AG09319 (cell line): ENCODE data around the gene SUN5.
"Not testable (repeated sequence)": the region's sequence is repeated elsewhere in the genome, so short reads cannot be mapped to it uniquely, and the experiment has no call there.

ENCODE experiments used
- DNase-seq: peaks from one replicate; pipeline ENCODE4 v3.0.0-alpha.2; 2010; ENCODE audit warnings: low read depth; ENCODE audit errors: extremely low read depth
- TF ChIP-seq, protein P1 (sequence below): IDR thresholded peaks from 2 replicates; pipeline ENCODE4 v1.5.1; 2011; ENCODE audit warnings: low read depth, mild to moderate bottlenecking, inconsistent platforms, low read length, moderate library complexity

The SUN5 gene

DNA sequence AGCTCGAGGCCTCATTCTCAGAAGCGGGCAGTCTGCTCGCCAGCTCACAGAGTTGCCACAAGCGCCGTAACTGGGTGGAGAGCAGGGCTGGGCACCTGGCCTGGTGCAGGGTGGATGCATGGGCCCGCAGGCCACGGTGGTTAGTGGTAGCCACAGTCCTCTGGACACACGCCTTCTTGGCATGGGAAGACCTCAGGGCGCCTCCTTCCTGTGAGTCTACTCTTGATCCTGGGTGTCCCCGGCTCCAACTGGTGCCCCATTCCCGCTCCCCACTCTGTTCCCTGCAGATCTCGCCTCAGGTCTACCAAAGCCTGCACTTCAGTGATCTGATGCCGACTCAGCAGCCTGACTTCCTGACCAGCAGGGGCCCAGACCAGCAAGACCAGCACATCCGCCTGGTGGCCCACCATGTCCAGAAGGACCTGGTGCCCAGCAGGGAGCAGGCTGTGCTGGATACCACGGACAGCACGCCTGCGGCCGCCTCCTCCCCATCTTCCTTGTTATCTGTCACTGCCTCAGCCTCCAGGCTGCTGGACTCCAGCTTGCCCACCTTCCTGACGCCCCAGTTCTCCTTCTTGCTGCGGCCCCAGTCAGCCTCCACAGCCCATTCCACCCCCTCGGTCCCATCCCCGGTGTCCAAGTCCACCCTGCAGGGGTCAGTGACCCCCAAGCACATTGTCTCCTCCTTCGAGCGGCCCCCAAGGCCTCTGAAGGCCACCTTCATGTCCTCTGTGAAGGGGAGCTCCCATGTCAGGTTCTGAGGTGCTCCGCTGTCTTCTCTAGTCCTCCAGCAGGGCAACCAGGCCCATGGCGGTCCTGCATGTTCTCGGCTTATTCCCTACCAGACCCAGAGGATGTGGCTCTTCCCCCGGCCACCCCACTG, 43.1 kb downstream of the SUN5 start:
- TF ChIP-seq, protein P1, sequence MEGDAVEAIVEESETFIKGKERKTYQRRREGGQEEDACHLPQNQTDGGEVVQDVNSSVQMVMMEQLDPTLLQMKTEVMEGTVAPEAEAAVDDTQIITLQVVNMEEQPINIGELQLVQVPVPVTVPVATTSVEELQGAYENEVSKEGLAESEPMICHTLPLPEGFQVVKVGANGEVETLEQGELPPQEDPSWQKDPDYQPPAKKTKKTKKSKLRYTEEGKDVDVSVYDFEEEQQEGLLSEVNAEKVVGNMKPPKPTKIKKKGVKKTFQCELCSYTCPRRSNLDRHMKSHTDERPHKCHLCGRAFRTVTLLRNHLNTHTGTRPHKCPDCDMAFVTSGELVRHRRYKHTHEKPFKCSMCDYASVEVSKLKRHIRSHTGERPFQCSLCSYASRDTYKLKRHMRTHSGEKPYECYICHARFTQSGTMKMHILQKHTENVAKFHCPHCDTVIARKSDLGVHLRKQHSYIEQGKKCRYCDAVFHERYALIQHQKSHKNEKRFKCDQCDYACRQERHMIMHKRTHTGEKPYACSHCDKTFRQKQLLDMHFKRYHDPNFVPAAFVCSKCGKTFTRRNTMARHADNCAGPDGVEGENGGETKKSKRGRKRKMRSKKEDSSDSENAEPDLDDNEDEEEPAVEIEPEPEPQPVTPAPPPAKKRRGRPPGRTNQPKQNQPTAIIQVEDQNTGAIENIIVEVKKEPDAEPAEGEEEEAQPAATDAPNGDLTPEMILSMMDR, result no peak
- no peak for DNase-seq

DNA sequence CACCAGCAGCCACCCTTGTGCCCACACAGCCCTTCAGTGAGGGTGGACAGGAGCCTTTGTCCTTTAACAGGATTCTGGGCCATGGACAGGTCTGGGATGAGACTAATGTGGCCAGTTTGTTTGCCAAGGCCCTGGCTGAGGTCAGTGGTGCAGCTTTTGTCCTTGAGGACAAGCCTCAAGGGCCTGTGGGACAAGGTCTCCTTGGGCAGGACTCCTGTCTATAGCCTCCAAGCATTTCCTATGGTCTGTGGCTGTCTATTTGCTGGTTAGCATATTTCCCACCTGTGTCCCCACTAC, 44.1 kb downstream of the SUN5 start:
- DNase-seq, result no peak
- TF ChIP-seq, protein P1, result no peak

DNA sequence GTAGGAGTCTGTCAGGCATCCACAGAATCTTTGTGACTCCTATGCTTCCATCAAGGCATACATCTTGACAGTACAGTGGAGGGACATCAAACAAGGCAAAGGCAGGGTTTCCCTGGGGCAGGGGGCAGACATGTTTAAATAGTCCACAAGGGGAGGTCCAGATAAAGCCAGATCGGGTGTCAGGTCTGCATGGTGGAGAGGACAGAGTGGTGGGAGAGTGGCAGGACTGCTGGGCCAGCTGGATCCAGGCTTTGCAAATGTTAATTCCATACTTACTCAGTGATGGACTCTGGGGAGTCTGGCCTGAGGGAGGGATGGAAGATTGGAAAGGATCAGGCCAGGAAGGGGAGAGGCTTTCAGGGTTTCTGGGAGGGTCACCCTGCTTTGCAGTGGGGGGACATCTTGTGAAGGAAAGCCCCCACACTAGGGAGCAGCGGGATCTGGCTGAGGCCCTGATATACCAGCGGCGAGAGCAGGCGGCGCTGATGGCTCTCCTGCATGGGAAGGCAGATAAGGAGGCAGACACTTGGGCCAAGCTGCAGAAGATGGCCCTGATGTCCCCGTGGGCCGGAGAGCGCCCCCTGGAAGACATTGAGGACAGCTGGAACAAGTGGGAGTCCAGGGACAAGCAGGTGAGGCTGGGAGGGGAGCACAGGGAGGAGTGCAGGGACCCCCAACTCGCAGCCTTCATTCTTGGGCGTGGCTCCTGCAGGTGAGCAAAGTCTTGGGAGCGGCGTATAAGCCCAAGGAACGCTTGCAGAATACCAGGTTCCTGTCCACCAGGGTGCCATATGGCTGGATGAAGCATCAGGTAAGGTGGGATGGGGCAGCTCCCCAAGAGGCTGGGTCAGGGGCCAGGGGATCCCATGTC, 44.6 kb downstream of the SUN5 start:
- TF ChIP-seq, protein P1, result no peak
- no peak for DNase-seq

DNA sequence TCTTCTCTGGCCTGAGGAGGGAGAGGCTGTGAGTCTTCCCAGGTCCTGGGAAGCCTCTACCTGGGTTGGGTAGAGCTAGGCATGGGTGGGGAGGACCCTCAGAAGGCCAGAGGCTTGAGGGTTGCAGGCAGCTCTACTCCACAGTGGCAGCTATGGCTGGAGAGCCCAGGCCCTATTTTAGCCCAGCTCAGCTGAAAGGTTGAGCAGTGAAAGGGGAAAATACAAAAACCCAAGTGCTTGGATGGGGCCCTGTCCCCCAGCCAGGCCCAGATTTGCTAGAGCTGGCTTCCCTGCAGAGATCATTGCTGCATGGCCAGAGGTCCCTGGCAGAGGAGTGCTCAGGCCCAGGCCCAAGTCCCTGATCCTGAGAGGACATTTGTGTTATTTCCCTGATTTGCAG, 45.7 kb downstream of the SUN5 start:
- no peak for DNase-seq
- TF ChIP-seq, protein P1, result no peak

DNA sequence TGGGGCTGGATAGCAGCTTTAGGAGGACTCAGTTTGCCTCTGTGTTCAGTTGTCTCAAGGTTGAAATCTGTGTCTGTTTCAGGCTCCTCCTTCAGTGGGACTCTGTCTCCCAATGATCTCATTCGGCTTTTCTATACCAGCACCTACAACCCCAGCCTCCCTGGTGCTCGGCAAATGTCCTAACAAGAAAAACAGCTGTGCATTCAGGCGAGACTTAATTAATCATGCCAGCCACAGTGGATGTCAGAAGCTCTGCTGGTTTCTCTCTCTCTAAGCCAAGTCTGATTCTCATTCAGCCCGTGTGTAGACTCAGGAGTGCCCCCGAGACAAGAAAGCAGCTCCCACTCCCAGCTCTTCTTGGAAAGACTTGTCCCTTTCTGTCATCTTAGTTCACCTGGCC, 46.8 kb downstream of the SUN5 start:
- DNase-seq, result no peak
- TF ChIP-seq, protein P1, result no peak

DNA sequence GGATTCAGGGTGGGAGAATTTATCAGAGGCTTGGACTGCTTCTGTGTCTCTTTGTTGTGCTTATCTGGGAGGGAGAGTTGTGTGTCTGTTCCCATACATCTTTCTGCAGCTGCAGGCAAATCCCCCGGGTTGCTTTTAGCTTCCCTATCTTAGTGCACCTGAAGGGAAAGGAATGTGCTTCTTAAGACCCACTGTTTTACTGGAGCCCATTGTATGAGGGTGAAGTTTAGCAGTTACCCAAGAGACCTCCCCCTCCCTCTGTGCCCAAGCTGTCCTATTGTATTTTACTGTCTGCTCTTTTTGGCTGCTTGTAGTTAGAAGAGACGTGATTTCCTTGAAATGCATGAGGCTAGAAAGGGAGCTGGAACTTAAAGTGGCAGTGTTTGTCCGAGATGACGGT, 53.7 kb downstream of the SUN5 start:
- not testable (repeated sequence) for DNase-seq

DNA sequence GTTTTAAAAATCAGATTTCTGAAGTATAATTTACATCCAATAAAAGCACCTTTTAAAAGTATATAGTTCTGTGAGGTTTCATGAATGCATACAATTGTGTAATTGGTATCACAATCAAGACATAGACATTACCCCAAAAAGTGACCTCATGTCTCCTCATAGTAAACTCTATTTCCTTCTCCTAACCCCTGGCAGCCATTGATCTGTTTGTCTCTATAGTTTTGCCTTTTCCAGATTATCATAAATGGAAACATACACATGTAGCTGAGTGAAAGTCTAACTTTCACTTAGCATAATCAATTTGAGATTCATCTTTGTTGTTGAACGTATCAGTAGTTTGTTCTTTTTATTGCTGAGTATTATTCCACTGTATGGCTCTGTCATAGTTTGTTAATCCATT, 57.6 kb downstream of the SUN5 start:
- DNase-seq, result no peak

More for the DNA sequence above, 57.6 kb downstream of the SUN5 start:
- TF ChIP-seq, protein P1, result no peak
